Activated naive CD8-positive, alpha-beta T cell treated with anti-CD3 and anti-CD28 coated beads for 36 hours (primary cell): ENCODE data around the gene COA6. TPM values are rescaled to one million over a fixed set of nuclear protein-coding genes. Genes with fewer than 3 reads are reported as not detected.
"Not testable (repeated sequence)": the region's sequence is repeated elsewhere in the genome, so short reads cannot be mapped to it uniquely, and the experiment has no call there.

ENCODE experiments used
- DNase-seq: peaks from one replicate; pipeline ENCODE4 v3.0.0; 2021
- H3K27ac Mint-ChIP-seq: one replicate; pipeline ENCODE4 v1.8.0; 2022; ENCODE audit warnings: mild to moderate bottlenecking, moderate library complexity, mixed read lengths
- H3K27me3 Mint-ChIP-seq: one replicate; pipeline ENCODE4 v1.8.0; 2022; ENCODE audit warnings: mild to moderate bottlenecking, mixed read lengths
- H3K36me3 Mint-ChIP-seq: one replicate; pipeline ENCODE4 v1.8.0; 2021; ENCODE audit warnings: mild to moderate bottlenecking, mixed read lengths
- H3K4me1 Mint-ChIP-seq: one replicate; pipeline ENCODE4 v1.8.0; 2021; ENCODE audit warnings: mixed read lengths
- H3K4me3 Mint-ChIP-seq: one replicate; pipeline ENCODE4 v1.8.0; 2022; ENCODE audit warnings: mild to moderate bottlenecking, moderate library complexity, mixed read lengths
- H3K9me3 Mint-ChIP-seq: one replicate; pipeline ENCODE4 v1.8.0; 2022; ENCODE audit warnings: mixed read lengths
- total RNA-seq, 2 experiments: library from RNA; stranded (reverse); gene quantifications; one replicate each; pipeline ENCODE4 v1.2.3, GENCODE V29; 2021

The COA6 gene
- total RNA-seq, 2 experiments from 2014 or later, result 60.0 to 63.7 TPM

GRCh38 chr1:234356615-234357269, 16.5 kb upstream of the COA6 start:
- peak; percentile 68 for DNase-seq

GRCh38 chr1:234357831-234358230, 15.4 kb upstream of the COA6 start:
- Mint-ChIP-seq H3K27me3 (peaks cover 8% of the 10 kb centered on the region), H3K4me3 (peak overlapping the region; percentile 87), H3K27ac (peak overlapping the region; percentile 72), H3K36me3 (peaks cover 14% of the 10 kb centered on the region), H3K9me3 (no peaks in the 10 kb centered on the region), H3K4me1 (peaks cover 22% of the 10 kb centered on the region)
- no peak for DNase-seq

More at GRCh38 chr1:234356615-234357269, 16.5 kb upstream of the COA6 start:
- H3K36me3 Mint-ChIP-seq, result peaks cover 14% of the 10 kb centered on the region
- H3K4me1 Mint-ChIP-seq, result peaks cover 22% of the 10 kb centered on the region
- peaks cover 13% of the 10 kb centered on the region for H3K27me3 Mint-ChIP-seq
- H3K4me3 Mint-ChIP-seq, result peak overlapping the region; percentile 87
- H3K27ac Mint-ChIP-seq, result peak overlapping the region; percentile 90
- H3K9me3 Mint-ChIP-seq, result not testable (repeated sequence)

- Mint-ChIP-seq H3K27me3 (peaks cover 8% of the 10 kb centered on the region), H3K9me3 (no peaks in the 10 kb centered on the region), H3K36me3 (peaks cover 14% of the 10 kb centered on the region), H3K27ac (no peak overlapping the region), H3K4me1 (peaks cover 18% of the 10 kb centered on the region), H3K4me3 (no peak overlapping the region)
- DNase-seq, result no peak
Measured at GRCh38 chr1:234361102-234361603, 12.1 kb upstream of the COA6 start.

GRCh38 chr1:234362558-234362957, 10.7 kb upstream of the COA6 start:
- DNase-seq, result no peak
- H3K9me3 Mint-ChIP-seq, result no peaks in the 10 kb centered on the region
- peaks cover 8% of the 10 kb centered on the region for H3K27me3 Mint-ChIP-seq
- H3K4me3 Mint-ChIP-seq, result no peak overlapping the region
- no peak overlapping the region for H3K27ac Mint-ChIP-seq
- peaks cover 14% of the 10 kb centered on the region for H3K36me3 Mint-ChIP-seq
- peaks cover 16% of the 10 kb centered on the region for H3K4me1 Mint-ChIP-seq

GRCh38 chr1:234368320-234369032, 4.8 kb upstream of the COA6 start:
- Mint-ChIP-seq H3K36me3 (no peaks in the 10 kb centered on the region), H3K4me1 (peaks cover 14% of the 10 kb centered on the region), H3K9me3 (no peaks in the 10 kb centered on the region), H3K27ac (no peak overlapping the region), H3K4me3 (no peak overlapping the region), H3K27me3 (no peaks in the 10 kb centered on the region)
- no peak for DNase-seq

GRCh38 chr1:234369033-234369430, 4.2 kb upstream of the COA6 start:
- no peak for DNase-seq
- no peak overlapping the region for H3K4me3 Mint-ChIP-seq
- H3K9me3 Mint-ChIP-seq, result no peaks in the 10 kb centered on the region
- no peaks in the 10 kb centered on the region for H3K27me3 Mint-ChIP-seq
- H3K27ac Mint-ChIP-seq, result no peak overlapping the region
- H3K4me1 Mint-ChIP-seq, result peaks cover 14% of the 10 kb centered on the region
- H3K36me3 Mint-ChIP-seq, result peaks cover under 1% of the 10 kb centered on the region

- Mint-ChIP-seq H3K4me1 (peaks cover 20% of the 10 kb centered on the region), H3K36me3 (peaks cover 8% of the 10 kb centered on the region), H3K27ac (no peak overlapping the region), H3K4me3 (no peak overlapping the region), H3K9me3 (no peaks in the 10 kb centered on the region), H3K27me3 (no peaks in the 10 kb centered on the region)
- DNase-seq, result no peak
Measured at GRCh38 chr1:234369784-234370183, 3.5 kb upstream of the COA6 start.

- Mint-ChIP-seq H3K27ac (no peak overlapping the region), H3K27me3 (no peaks in the 10 kb centered on the region), H3K36me3 (peaks cover 18% of the 10 kb centered on the region), H3K4me3 (no peak overlapping the region), H3K9me3 (no peaks in the 10 kb centered on the region), H3K4me1 (peaks cover 32% of the 10 kb centered on the region)
- no peak for DNase-seq
Measured at GRCh38 chr1:234371414-234371813, 1.8 kb upstream of the COA6 start.

GRCh38 chr1:234372011-234372757, 1.1 kb upstream of the COA6 start:
- Mint-ChIP-seq H3K4me3 (peak overlapping the region; percentile 96), H3K4me1 (peaks cover 37% of the 10 kb centered on the region), H3K27ac (peak overlapping the region; percentile 99), H3K9me3 (no peaks in the 10 kb centered on the region), H3K36me3 (peaks cover 24% of the 10 kb centered on the region), H3K27me3 (no peaks in the 10 kb centered on the region)
- DNase-seq, result no peak

- Mint-ChIP-seq H3K4me1 (peaks cover 42% of the 10 kb centered on the region), H3K27ac (peak overlapping the region; percentile 99), H3K27me3 (no peaks in the 10 kb centered on the region), H3K36me3 (peaks cover 37% of the 10 kb centered on the region), H3K4me3 (peak overlapping the region; percentile 96), H3K9me3 (no peaks in the 10 kb centered on the region)
- DNase-seq, result no peak
Measured at GRCh38 chr1:234373959-234374254, 651 bp downstream of the COA6 start.

- H3K4me3 Mint-ChIP-seq, result no peak overlapping the region
- H3K9me3 Mint-ChIP-seq, result peaks cover 3% of the 10 kb centered on the region
- no peak overlapping the region for H3K27ac Mint-ChIP-seq
- peaks cover 52% of the 10 kb centered on the region for H3K36me3 Mint-ChIP-seq
- no peak for DNase-seq
- peaks cover 44% of the 10 kb centered on the region for H3K4me1 Mint-ChIP-seq
- no peaks in the 10 kb centered on the region for H3K27me3 Mint-ChIP-seq
Measured at GRCh38 chr1:234375672-234376071, 2.4 kb downstream of the COA6 start.

- H3K27me3 Mint-ChIP-seq, H3K9me3 Mint-ChIP-seq, DNase-seq, H3K4me3 Mint-ChIP-seq: not testable (repeated sequence)
- Mint-ChIP-seq H3K4me1 (peaks cover 34% of the 10 kb centered on the region), H3K27ac (peak overlapping the region; percentile 59), H3K36me3 (peaks cover 46% of the 10 kb centered on the region)
Measured at GRCh38 chr1:234379591-234380109, 6.4 kb downstream of the COA6 start.

GRCh38 chr1:234381699-234382555, 8.7 kb downstream of the COA6 start:
- peaks cover 3% of the 10 kb centered on the region for H3K9me3 Mint-ChIP-seq
- H3K36me3 Mint-ChIP-seq, result peaks cover 36% of the 10 kb centered on the region
- peak overlapping the region; percentile 6 for H3K27ac Mint-ChIP-seq
- no peaks in the 10 kb centered on the region for H3K27me3 Mint-ChIP-seq
- peaks cover 21% of the 10 kb centered on the region for H3K4me1 Mint-ChIP-seq
- no peak for DNase-seq
- H3K4me3 Mint-ChIP-seq, result no peak overlapping the region

- Mint-ChIP-seq H3K27me3 (no peaks in the 10 kb centered on the region), H3K9me3 (no peaks in the 10 kb centered on the region), H3K4me3 (no peak overlapping the region), H3K36me3 (peaks cover 13% of the 10 kb centered on the region), H3K4me1 (peaks cover 11% of the 10 kb centered on the region), H3K27ac (peak overlapping the region; percentile 47)
- DNase-seq, result no peak
Measured at GRCh38 chr1:234386122-234386521, 12.9 kb downstream of the COA6 start.
